ENCODE results near the gene TDRD9.

TDRD9 gene

DNA sequence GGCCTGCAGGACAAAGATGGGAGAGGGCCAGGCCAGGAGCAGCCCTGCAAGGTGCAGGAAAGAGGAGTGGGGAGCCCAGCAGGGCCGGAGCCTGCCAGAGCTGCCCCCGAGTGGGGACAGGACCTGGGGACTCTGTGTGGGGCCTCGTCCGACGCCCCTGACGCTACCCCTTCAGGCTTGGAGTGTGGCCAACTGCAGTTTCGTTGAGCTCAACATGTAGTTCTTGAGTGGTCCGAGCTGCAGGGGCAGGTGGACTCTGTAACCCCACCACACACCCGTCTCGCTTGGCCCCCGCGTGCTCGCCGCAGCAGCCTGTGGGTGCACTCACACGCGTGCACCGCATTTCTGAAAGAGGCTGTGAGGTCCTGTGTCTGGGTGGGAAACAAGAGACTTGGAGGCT is 159.2 kb downstream of the TDRD9 start:
- TF ChIP-seq, protein P1, sequence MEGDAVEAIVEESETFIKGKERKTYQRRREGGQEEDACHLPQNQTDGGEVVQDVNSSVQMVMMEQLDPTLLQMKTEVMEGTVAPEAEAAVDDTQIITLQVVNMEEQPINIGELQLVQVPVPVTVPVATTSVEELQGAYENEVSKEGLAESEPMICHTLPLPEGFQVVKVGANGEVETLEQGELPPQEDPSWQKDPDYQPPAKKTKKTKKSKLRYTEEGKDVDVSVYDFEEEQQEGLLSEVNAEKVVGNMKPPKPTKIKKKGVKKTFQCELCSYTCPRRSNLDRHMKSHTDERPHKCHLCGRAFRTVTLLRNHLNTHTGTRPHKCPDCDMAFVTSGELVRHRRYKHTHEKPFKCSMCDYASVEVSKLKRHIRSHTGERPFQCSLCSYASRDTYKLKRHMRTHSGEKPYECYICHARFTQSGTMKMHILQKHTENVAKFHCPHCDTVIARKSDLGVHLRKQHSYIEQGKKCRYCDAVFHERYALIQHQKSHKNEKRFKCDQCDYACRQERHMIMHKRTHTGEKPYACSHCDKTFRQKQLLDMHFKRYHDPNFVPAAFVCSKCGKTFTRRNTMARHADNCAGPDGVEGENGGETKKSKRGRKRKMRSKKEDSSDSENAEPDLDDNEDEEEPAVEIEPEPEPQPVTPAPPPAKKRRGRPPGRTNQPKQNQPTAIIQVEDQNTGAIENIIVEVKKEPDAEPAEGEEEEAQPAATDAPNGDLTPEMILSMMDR (IDR thresholded peaks at IDR 0.05; ENCODE audit: low read depth, low read length, missing control alignments): no peak
- DNase-seq (ENCODE audit: low read depth): no peak
- in situ Hi-C loops (cut with HindIII; ENCODE audit: low sequenced_read_pairs): no loop called here
- H3K4me3 ChIP-seq (ENCODE audit: low read depth, low read length): no peak overlapping the region

DNA sequence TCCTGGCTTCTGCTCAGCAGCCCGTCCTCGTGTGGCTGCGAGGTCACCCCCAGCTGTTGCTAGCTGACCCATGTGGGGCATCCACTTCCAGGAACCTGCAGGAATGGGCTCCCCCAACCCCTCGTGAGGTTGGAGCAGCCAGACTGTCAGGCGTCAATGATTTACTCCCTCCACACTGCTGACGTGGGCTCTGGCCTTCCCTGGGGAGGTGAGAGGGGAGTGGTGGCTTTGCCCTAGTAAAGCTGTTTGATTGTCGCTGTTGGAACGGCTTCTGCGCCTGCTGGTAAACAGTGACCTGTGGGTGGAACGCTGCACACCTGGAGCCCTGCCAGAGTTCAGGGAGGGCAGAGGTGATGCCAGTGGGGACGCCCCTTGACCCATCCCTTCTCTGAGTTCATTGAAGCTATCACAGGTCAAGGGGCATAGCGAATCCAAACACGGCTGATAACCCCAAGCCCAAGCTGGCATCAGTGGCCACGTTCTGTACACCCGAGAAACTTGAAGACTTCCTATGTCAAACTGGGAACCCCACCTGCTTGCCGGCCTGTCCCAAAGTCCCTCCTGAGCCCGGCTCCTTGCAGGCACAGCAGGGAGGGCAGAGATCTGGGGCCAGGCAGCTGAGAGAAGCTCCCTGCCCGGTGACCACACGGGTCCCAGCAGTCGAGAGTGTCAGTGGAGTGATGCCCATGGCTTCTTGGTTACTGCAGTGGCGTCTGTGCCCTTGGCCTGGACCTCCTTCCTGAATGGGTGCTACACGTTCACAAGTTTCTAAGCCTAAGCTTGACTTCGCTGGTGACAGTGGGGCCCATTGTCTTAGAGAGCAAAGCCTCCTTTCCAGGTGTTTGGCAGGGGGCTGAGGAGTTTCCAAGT is 160.0 kb downstream of the TDRD9 start:
- TF ChIP-seq, protein P1 (IDR thresholded peaks at IDR 0.05; ENCODE audit: low read depth, low read length, missing control alignments): no peak
- DNase-seq (ENCODE audit: low read depth): no peak
- in situ Hi-C loops (cut with HindIII; ENCODE audit: low sequenced_read_pairs): no loop called here
- H3K4me3 ChIP-seq (ENCODE audit: low read depth, low read length): no peak overlapping the region

DNA sequence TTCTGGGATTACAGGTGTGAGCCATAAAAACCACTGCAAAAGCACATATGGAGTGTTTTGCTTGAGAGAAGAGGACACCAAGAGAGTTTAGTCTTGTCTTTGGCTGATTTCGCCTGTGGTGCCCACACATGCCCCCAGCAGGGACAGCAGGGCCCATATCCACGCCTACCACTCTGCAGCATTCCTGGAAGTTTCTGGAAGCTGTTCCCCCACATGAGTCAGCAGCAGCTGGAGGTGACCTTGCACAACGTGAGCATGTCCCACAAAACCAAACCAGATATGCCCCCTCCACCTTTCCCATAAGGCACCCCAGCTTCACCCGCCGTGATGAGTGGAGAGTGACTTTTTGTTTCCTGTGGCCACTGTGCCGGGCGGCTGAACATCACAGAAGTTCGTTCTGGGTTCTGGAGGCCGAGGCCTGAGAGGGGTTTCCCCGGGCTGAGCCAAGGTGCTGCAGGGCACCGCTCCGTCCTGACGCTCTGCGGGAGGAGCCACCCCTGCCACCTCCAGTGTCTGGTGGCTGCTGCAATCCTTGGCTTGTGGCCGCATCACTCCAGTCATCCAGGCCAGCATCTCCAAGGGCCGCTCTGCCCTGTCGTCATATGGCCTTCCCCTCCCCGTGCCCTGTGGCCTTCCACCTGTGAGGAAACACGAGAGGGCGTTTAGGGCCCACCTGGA is 162.0 kb downstream of the TDRD9 start:
- H3K4me3 ChIP-seq (ENCODE audit: low read depth, low read length): no peak overlapping the region
- in situ Hi-C loops (cut with HindIII; ENCODE audit: low sequenced_read_pairs): no loop called here
- TF ChIP-seq, protein P1 (IDR thresholded peaks at IDR 0.05; ENCODE audit: low read depth, low read length, missing control alignments): no peak
- DNase-seq (ENCODE audit: low read depth): no peak

DNA sequence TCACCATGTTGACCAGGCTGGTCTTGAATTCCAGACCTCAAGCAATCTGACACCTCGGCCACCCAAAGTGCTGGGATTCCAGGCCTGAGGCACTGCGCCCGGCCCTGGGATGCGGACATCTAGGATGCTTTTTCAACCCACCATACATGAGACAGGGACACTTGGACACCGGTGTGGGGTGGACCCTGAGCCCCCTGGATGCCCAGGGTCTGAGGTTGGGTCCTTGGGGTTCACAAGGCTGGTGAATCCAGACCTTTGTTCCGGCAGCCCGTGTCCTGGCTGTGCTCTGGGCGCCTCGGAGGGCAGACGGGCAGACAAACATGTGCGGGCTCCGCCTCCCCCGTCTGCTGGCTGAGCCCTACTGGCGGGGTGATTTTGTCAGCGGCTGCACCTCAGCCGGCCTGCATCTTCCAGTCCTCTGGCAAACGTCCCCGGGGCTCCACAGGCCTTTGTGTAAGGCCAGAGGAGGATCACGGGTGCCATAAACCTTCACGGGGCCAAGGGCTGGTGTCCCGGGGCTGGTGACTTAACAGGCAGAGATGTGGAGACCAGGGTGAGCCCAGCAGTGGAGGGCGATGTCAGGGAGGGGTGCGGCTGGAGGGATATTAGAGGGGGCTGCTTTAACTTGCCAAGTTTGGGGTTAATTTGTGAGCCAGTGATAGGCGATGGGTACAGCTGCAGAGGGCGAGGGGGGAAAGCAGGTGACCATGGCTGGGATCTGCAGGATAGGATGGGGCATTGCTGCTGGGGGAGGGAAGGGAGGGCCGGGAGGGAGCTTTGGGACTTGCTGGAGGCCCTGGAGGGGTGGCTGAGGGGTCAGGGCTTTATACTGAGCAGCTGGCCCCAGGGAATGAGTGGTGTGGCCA is 163.0 kb downstream of the TDRD9 start:
- no peak for DNase-seq (ENCODE audit: low read depth)
- H3K4me3 ChIP-seq (ENCODE audit: low read depth, low read length): no peak overlapping the region
- TF ChIP-seq, protein P1 (IDR thresholded peaks at IDR 0.05; ENCODE audit: low read depth, low read length, missing control alignments): no peak
- in situ Hi-C loops (cut with HindIII; ENCODE audit: low sequenced_read_pairs): no loop called here

DNA sequence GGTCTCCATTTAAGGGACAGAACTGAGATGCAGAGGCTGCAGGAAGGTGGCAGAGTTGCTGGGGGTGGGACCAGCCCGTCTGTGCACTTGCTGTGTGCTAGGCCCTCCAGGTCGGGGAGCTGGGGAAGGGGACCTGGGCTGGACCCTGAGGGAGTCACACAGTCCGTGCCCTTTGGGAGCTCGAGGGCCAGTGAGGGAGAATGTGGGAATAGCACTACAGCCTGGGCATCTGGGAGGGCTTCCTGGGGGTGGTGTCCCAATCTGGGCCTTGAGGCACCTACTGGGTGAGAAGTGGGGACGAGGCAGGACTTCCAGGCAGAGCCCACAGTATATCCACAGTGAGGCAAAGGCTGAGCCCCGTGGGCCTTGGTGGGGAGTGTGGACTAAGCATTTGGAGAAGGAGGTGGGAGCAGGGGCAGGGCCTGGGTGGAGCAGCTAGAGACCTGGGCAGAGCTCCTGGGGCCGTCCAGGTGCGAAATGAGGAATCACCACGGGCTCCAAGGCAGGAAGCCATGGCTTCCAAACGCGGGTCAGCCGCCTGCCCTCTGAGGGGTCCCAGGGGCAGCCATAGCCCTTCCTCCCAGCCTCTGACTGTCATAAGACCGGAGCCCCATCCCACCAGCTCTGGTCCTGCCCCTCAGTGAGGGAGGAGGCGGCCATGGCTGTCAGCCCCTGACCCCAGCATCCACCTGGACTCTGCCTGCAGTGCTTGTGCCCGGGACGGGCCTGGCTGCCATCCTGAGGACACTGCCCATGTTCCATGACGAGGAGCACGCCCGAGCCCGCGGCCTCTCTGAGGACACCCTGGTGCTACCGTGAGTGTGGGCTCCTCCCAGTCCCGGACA is 163.9 kb downstream of the TDRD9 start:
- in situ Hi-C loops (cut with HindIII; ENCODE audit: low sequenced_read_pairs): no loop called here
- no peak overlapping the region for H3K4me3 ChIP-seq (ENCODE audit: low read depth, low read length)
- DNase-seq (ENCODE audit: low read depth): no peak
- TF ChIP-seq, protein P1 (IDR thresholded peaks at IDR 0.05; ENCODE audit: low read depth, low read length, missing control alignments): no peak

Data from astrocyte of the cerebellum (primary cell).